Measurements from ENCODE around the gene ZNF608. TPM values are rescaled to one million over a fixed set of nuclear protein-coding genes. Genes with fewer than 3 reads are reported as not detected.

The ZNF608 gene
- polyA plus RNA-seq, 1 donor (not counting 4 experiments of a cell fraction or from before 2014, with no cell fraction given): 1.1 TPM

- DNase-seq (ENCODE audit: low read depth, low spot score) (no peak), FAIRE-seq (no peak)
- Histone ChIP-seq H3K4me3 (ENCODE audit: control insufficient read depth in 2 of 3, extremely low read depth in 1 of 3, insufficient read depth in 2 of 3, low read depth in 1 of 3, low read length in 3 of 3) (no peak overlapping the region), H4K20me1 (ENCODE audit: control insufficient read depth, extremely low read depth, insufficient read depth, low read length) (no peaks in the 10 kb centered on the region), H3K79me2 (ENCODE audit: control insufficient read depth, insufficient read depth, low read length) (no peaks in the 10 kb centered on the region), H3K4me1 (ENCODE audit: control insufficient read depth, extremely low read depth, insufficient read depth, low read length) (no peaks in the 10 kb centered on the region), H3K9me3 (ENCODE audit: control insufficient read depth, low read depth, low read length) (no peaks in the 10 kb centered on the region), H3K9ac (ENCODE audit: control insufficient read depth, extremely low read depth, insufficient read depth, low read length) (no peak overlapping the region), H3K36me3 (ENCODE audit: control insufficient read depth in 2 of 2, extremely low read depth in 1 of 2, insufficient read depth in 2 of 2, low read length in 2 of 2) (no peaks in the 10 kb centered on the region), H3K4me2 (ENCODE audit: control insufficient read depth, extremely low read depth, insufficient read depth, low read depth, low read length) (no peak overlapping the region), H3K27ac (ENCODE audit: control insufficient read depth, insufficient read depth, low read length) (no peak overlapping the region), H3K27me3 (ENCODE audit: control insufficient read depth, extremely low read depth, insufficient read depth, low read length) (no peaks in the 10 kb centered on the region), H3K9me1 (ENCODE audit: control insufficient read depth, extremely low read depth, insufficient read depth, low read length) (no peaks in the 10 kb centered on the region), H2AFZ (ENCODE audit: control insufficient read depth, low read length) (no peak overlapping the region)
- TF ChIP-seq EZH2 (IDR thresholded peaks at IDR 0.05; ENCODE audit: low read length) (no peak), CTCF (optimal IDR thresholded peaks at IDR 0.05 in 1 of 3, IDR thresholded peaks at IDR 0.05 in 1 of 3, conservative IDR thresholded peaks at IDR 0.05 in 1 of 3; ENCODE audit: extremely low read depth in 1 of 3, insufficient read depth in 2 of 3, low read length in 3 of 3) (no peak)
- dilution Hi-C loops (cut with MboI; ENCODE audit: extremely low pct_ligation_motif_present, low sequenced_read_pairs): no loop called here
Measured at GRCh38 chr5:124708086-124708485, 38.4 kb downstream of the ZNF608 start.

DNA sequence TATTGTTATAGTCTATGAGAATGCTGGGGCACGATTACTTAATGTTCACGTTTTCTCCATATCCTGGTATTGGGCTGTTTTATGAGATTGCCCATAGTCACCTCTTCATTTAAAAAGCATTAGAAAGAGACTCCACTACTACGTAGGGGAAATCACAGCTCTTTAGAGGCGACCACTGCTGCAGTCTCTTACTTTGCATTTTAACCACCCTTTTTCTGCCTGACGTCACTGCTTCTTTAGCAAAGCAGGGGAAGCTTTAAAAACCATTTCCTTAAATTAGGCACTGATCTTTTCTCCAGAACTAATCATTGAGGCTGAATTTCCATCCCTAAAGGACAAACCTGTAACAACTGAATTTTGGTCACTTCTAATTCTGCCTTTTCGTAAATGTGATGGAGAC, 38.9 kb downstream of the ZNF608 start:
- Histone ChIP-seq H3K27me3 (ENCODE audit: control insufficient read depth, extremely low read depth, insufficient read depth, low read length) (no peaks in the 10 kb centered on the region), H3K4me3 (ENCODE audit: control insufficient read depth in 2 of 3, extremely low read depth in 1 of 3, insufficient read depth in 2 of 3, low read depth in 1 of 3, low read length in 3 of 3) (no peak overlapping the region), H3K79me2 (ENCODE audit: control insufficient read depth, insufficient read depth, low read length) (no peaks in the 10 kb centered on the region), H3K4me1 (ENCODE audit: control insufficient read depth, extremely low read depth, insufficient read depth, low read length) (no peaks in the 10 kb centered on the region), H2AFZ (ENCODE audit: control insufficient read depth, low read length) (no peak overlapping the region), H3K4me2 (ENCODE audit: control insufficient read depth, extremely low read depth, insufficient read depth, low read depth, low read length) (no peak overlapping the region), H3K36me3 (ENCODE audit: control insufficient read depth in 2 of 2, extremely low read depth in 1 of 2, insufficient read depth in 2 of 2, low read length in 2 of 2) (no peaks in the 10 kb centered on the region), H4K20me1 (ENCODE audit: control insufficient read depth, extremely low read depth, insufficient read depth, low read length) (no peaks in the 10 kb centered on the region), H3K9ac (ENCODE audit: control insufficient read depth, extremely low read depth, insufficient read depth, low read length) (no peak overlapping the region), H3K9me3 (ENCODE audit: control insufficient read depth, low read depth, low read length) (no peaks in the 10 kb centered on the region), H3K9me1 (ENCODE audit: control insufficient read depth, extremely low read depth, insufficient read depth, low read length) (no peaks in the 10 kb centered on the region), H3K27ac (ENCODE audit: control insufficient read depth, insufficient read depth, low read length) (no peak overlapping the region)
- dilution Hi-C loops (cut with MboI; ENCODE audit: extremely low pct_ligation_motif_present, low sequenced_read_pairs): no loop called here
- FAIRE-seq: no peak
- TF ChIP-seq EZH2 (IDR thresholded peaks at IDR 0.05; ENCODE audit: low read length) (no peak), CTCF (optimal IDR thresholded peaks at IDR 0.05 in 1 of 3, IDR thresholded peaks at IDR 0.05 in 1 of 3, conservative IDR thresholded peaks at IDR 0.05 in 1 of 3; ENCODE audit: extremely low read depth in 1 of 3, insufficient read depth in 2 of 3, low read length in 3 of 3) (no peak)
- DNase-seq (ENCODE audit: low read depth, low spot score): no peak
